ENCODE measurements around the gene VIT.

Gene VIT

GRCh38 chr2:36849265-36849664 is 152.8 kb downstream of the VIT start:
- Histone ChIP-seq H3K4me3 (no peak overlapping the region), H3K4me1 (no peaks in the 10 kb centered on the region), H3K27me3 (no peaks in the 10 kb centered on the region), H3K36me3 (peaks cover 39 to 46% (median 43%) of the 10 kb centered on the region in 3 donors), H3K9me3 (no peaks in the 10 kb centered on the region), H3K27ac (no peak overlapping the region)
- no peak for TF ChIP-seq CTCF (IDR thresholded peaks at IDR 0.05)
- intact Hi-C loops (cut with DNase I; ENCODE audit: low total_unique reads) = no loop called here
- no peak for DNase-seq

- Histone ChIP-seq H3K27ac (no peak overlapping the region), H3K4me1 (no peaks in the 10 kb centered on the region), H3K9me3 (no peaks in the 10 kb centered on the region), H3K27me3 (no peaks in the 10 kb centered on the region), H3K36me3 (peaks cover 47 to 54% (median 50%) of the 10 kb centered on the region in 3 donors), H3K4me3 (no peak overlapping the region)
- TF ChIP-seq CTCF (IDR thresholded peaks at IDR 0.05) = no peak
- DNase-seq = no peak
- intact Hi-C loops (cut with DNase I; ENCODE audit: low total_unique reads) = no loop called here
Measured at GRCh38 chr2:36854241-36854640, 157.7 kb downstream of the VIT start.

GRCh38 chr2:36855429-36855828 is 158.9 kb downstream of the VIT start:
- H3K27me3 ChIP-seq = no peaks in the 10 kb centered on the region
- H3K9me3 ChIP-seq = no peaks in the 10 kb centered on the region
- H3K27ac ChIP-seq = no peak overlapping the region
- no peak for TF ChIP-seq CTCF (IDR thresholded peaks at IDR 0.05)
- no peaks in the 10 kb centered on the region for H3K4me1 ChIP-seq
- peaks cover 44 to 50% (median 49%) of the 10 kb centered on the region in 3 donors for H3K36me3 ChIP-seq
- H3K4me3 ChIP-seq = no peak overlapping the region
- no peak for DNase-seq
- intact Hi-C loops (cut with DNase I; ENCODE audit: low total_unique reads) = no loop called here

- no peaks in the 10 kb centered on the region for H3K4me1 ChIP-seq
- no peak for TF ChIP-seq CTCF (IDR thresholded peaks at IDR 0.05)
- no peak for DNase-seq
- H3K36me3 ChIP-seq = peaks cover 37 to 46% (median 37%) of the 10 kb centered on the region in 3 donors
- intact Hi-C loops (cut with DNase I; ENCODE audit: low total_unique reads) = no loop called here
- H3K27ac ChIP-seq = no peak overlapping the region
- no peak overlapping the region for H3K4me3 ChIP-seq
- no peaks in the 10 kb centered on the region for H3K27me3 ChIP-seq
- H3K9me3 ChIP-seq = no peaks in the 10 kb centered on the region
Measured at GRCh38 chr2:36857713-36858112, 161.2 kb downstream of the VIT start.

- H3K36me3 ChIP-seq = peaks cover 37 to 42% (median 40%) of the 10 kb centered on the region in 3 donors
- no peak overlapping the region for H3K4me3 ChIP-seq
- H3K27me3 ChIP-seq = no peaks in the 10 kb centered on the region
- intact Hi-C loops (cut with DNase I; ENCODE audit: low total_unique reads) = no loop called here
- no peak overlapping the region for H3K27ac ChIP-seq
- no peaks in the 10 kb centered on the region for H3K4me1 ChIP-seq
- H3K9me3 ChIP-seq = no peaks in the 10 kb centered on the region
- DNase-seq = no peak
- TF ChIP-seq CTCF (IDR thresholded peaks at IDR 0.05) = no peak
Measured at GRCh38 chr2:36858551-36859365, 162.3 kb downstream of the VIT start.
